OCI-LY1 (cell line): ENCODE measurements around the gene DYSF.

Experiments used
- EZH2 ChIP-seq: fragments of 200-600 bp; sonication (generic), shearing (Covaris generic); IDR thresholded peaks from 2 replicates; pipeline ENCODE4 v1.8.0; 2017; ENCODE audit warnings: borderline replicate concordance, mixed run types, mild to moderate bottlenecking, antibody characterized with exemption, low read length, moderate library complexity, mixed read lengths
- TF ChIP-seq, protein P1 (sequence below): fragments of 200-600 bp; sonication (generic), shearing (Covaris generic); IDR thresholded peaks from 2 replicates; pipeline ENCODE4 v1.5.1; 2017; ENCODE audit warnings: mild to moderate bottlenecking, antibody characterized with exemption, low read length, moderate library complexity, mixed read lengths

DNA sequence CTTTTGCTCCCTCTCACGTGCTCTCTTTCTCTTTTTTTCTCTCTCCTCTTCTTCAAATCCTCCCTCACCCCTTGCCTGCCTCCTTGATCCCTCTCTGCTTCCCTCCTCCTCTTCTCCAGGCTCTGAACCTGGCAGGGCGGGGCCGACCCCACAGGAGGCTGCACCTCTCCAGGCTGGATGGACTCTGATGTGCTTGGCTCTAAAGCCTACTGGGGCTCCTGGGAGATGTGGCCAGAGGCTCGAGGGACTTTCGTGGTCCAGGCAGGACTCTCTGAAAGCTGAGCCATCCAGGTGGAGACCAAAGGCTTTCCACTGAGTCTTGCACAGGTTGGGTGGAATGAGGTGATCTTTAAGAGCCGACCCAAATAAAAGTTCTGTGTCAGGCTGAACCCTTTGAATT is 25.4 kb downstream of the DYSF start:
- TF ChIP-seq EZH2, result no peak
- TF ChIP-seq, protein P1, sequence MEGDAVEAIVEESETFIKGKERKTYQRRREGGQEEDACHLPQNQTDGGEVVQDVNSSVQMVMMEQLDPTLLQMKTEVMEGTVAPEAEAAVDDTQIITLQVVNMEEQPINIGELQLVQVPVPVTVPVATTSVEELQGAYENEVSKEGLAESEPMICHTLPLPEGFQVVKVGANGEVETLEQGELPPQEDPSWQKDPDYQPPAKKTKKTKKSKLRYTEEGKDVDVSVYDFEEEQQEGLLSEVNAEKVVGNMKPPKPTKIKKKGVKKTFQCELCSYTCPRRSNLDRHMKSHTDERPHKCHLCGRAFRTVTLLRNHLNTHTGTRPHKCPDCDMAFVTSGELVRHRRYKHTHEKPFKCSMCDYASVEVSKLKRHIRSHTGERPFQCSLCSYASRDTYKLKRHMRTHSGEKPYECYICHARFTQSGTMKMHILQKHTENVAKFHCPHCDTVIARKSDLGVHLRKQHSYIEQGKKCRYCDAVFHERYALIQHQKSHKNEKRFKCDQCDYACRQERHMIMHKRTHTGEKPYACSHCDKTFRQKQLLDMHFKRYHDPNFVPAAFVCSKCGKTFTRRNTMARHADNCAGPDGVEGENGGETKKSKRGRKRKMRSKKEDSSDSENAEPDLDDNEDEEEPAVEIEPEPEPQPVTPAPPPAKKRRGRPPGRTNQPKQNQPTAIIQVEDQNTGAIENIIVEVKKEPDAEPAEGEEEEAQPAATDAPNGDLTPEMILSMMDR, result no peak
